Astrocyte of the spinal cord (primary cell): ENCODE data around the gene ADAMTS14.

ENCODE experiments used
- DNase-seq: peaks from one replicate; pipeline ENCODE4 v3.0.0; 2011; ENCODE audit warnings: low read depth, low spot score
- H3K4me3 ChIP-seq: 2 replicates; pipeline ENCODE4 v1.5.1; 2011; ENCODE audit warnings: low read depth, mild to moderate bottlenecking, low read length, moderate library complexity
- in situ Hi-C: cut with HindIII; loops from 2 replicates; pipeline ENCODE4 v1.10.0; 2017; ENCODE audit warnings: low sequenced_read_pairs
- TF ChIP-seq, protein P1 (sequence below): IDR thresholded peaks from 2 replicates; pipeline ENCODE4 v1.5.1; 2012; ENCODE audit warnings: low read depth, mild to moderate bottlenecking, low read length, inconsistent platforms

Gene ADAMTS14

DNA sequence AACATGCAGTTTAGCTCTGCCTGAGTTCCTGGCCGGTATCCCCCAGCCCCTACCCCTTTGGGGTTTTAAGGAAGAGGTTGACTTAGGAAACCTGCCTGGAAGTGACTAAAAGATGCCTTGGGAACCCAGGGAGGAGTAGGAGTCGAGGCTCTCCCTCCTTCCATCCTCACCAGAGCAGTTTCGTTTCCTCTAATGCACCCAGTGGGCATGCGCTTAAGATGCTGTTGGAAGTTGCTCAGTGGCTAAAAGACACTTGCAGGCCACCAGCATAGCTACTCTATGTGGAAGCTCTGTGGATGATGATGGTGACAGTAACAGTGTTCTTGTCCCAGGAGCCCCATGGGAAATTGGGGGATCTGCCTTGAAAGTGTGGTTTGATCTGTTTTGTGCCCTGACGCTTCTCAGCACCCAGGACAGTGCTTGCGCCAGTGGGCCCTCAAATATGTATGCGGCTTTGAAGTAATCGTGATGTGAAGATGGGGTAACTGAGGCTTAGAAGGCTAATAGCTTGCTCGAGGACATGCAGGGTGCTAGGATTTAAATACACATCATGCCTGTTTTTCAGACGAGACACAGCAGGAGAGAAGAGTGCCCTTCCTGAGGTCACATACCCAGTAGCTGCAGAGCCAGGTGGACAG is 80.8 kb downstream of the ADAMTS14 start:
- TF ChIP-seq, protein P1, sequence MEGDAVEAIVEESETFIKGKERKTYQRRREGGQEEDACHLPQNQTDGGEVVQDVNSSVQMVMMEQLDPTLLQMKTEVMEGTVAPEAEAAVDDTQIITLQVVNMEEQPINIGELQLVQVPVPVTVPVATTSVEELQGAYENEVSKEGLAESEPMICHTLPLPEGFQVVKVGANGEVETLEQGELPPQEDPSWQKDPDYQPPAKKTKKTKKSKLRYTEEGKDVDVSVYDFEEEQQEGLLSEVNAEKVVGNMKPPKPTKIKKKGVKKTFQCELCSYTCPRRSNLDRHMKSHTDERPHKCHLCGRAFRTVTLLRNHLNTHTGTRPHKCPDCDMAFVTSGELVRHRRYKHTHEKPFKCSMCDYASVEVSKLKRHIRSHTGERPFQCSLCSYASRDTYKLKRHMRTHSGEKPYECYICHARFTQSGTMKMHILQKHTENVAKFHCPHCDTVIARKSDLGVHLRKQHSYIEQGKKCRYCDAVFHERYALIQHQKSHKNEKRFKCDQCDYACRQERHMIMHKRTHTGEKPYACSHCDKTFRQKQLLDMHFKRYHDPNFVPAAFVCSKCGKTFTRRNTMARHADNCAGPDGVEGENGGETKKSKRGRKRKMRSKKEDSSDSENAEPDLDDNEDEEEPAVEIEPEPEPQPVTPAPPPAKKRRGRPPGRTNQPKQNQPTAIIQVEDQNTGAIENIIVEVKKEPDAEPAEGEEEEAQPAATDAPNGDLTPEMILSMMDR: no peak
- no peak for DNase-seq
- in situ Hi-C loops: no loop called here
- no peak overlapping the region for H3K4me3 ChIP-seq

DNA sequence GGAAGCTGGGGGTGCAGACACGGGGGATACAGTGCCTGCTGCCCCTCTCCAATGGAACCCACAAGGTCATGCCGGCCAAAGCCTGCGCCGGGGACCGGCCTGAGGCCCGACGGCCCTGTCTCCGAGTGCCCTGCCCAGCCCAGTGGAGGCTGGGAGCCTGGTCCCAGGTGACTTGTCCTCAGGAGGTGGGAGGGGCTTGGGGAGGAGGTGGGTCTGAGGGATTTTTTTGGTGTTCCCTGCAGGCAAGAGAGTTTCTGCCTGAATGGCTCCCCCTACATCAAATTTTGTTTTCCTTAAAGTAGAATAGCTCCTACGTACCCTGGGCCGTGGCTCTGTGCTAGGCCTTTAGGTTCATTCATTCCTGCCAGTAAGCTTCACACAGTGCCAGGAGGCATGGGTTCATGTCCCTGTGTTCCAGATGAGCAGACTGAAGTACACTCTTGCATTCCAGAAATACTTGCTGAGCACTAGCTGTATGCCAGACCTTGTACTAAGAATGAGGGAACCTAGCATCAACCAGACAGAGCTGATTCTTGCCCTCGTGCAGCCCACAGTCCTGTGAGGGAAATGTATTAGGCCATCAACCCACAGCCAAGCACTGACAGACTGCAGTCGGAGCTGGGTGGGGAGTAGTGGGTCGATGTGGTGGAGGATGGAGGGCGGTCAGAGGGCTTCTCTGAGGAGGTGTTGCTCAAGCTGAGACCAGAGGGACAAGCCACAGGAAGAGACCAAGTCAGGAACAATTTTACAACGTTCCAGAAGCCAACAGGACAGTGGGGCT is 81.7 kb downstream of the ADAMTS14 start:
- H3K4me3 ChIP-seq: no peak overlapping the region
- TF ChIP-seq, protein P1: no peak
- in situ Hi-C loops: no loop called here
- DNase-seq: peak; percentile 24

DNA sequence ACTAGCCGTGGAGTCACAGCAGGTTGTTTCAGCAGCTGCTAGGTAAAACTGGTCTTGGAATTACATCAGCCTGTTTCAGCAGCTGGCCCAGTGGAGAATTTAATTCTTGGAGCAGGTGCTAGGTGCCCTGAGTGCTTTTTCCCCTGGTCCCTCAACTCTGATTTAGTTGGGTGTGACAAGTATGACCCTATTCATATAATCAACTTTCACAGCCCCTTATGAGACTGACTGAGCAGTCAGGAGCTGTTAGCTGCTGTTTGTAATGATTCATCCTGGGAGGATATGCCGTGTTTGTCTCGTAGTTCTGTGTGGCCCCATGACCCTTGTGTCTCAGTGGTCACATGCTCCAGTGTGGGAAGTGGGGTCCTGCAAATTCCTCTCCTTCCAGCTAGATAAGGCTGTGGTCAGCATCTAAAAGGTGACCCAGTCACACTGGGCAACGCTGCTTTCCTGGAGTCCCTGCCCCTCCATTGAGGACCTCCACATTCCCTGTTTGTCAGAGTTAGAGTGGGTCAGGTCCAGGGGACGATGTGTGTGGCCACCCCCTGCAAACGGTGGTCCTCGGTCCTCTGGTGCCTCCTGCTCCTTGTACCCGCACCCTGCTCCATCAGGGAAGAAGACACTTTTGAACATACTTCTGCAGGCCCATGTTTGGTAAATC is 84.5 kb downstream of the ADAMTS14 start:
- no peak overlapping the region for H3K4me3 ChIP-seq
- in situ Hi-C loops: no loop called here
- peak; percentile 21 for DNase-seq
- TF ChIP-seq, protein P1: no peak

DNA sequence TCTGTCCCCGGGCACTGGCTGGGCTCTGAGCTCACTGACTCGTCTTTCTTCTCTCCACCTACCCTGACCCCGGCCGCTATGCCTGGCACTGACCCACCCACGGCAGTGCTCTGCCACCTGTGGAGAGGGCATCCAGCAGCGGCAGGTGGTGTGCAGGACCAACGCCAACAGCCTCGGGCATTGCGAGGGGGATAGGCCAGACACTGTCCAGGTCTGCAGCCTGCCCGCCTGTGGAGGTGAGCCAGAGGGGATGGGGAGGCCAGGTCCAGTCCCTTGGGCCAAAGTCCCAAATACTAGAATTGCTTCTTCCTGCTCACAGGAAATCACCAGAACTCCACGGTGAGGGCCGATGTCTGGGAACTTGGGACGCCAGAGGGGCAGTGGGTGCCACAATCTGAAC is 85.5 kb downstream of the ADAMTS14 start:
- no peak for DNase-seq
- H3K4me3 ChIP-seq: no peak overlapping the region
- in situ Hi-C loops: no loop called here
- TF ChIP-seq, protein P1: no peak

DNA sequence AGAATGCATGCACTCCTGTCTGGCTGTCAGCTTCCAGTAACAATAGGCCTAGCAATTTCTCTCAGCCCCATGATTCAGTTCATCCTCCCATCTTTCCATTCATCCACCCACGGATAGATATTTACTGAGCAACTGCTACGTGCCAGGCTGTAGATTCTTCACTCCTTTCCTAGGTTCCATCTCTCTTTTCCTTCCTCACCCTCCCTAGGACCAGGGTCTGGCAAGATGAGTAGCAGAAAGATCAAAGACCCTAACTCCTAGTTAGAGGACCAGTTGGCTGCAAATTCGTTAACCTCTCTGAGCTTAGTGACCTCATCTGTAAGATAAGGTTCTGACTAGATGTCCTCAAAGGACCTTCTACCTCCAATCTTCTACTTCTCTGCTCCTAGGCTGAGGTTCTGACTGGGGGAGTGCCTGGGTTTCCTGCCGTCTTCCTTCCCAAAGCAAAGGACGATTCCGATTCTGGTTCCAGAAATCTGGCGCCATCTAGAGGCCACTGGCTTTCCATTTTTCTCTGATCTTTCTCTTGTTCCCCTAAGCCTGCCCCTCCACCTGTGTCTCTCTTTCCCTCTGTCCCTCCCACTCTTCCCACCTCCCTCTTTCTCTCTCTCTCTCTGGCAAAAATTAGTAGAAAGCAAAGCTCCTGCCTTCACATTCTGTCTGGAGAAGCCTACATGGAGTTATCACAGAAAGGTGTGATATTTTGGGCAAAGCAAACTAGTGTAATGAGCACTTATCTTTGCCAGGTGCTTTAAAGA is 86.6 kb downstream of the ADAMTS14 start:
- in situ Hi-C loops: no loop called here
- no peak overlapping the region for H3K4me3 ChIP-seq
- peak; percentile 74 for DNase-seq
- TF ChIP-seq, protein P1: peak; percentile 70

DNA sequence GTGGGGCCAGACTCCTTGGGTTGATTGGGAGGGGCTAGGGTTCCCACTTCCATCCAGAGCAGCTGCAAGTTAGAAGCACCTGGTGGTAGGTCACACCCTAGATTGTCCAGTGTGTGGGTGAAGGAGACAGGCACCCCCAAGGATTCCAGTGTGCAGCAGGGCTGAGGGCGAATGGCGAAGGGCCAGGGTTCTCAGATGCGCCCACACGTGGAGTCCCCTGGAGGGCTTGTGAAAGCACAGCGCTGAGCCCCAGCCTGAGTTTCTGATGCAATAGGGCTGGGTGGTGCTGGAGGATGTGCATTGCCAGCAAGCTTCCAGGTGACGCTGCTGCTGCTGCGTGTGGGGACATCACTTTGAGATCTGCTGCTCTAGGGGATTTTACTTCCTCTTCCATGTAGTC is 87.5 kb downstream of the ADAMTS14 start:
- no peak overlapping the region for H3K4me3 ChIP-seq
- in situ Hi-C loops: no loop called here
- DNase-seq: no peak
- TF ChIP-seq, protein P1: no peak
